OCI-LY1 (cell line): Measurements from ENCODE around the gene IL31.

Experiments
- CTCF ChIP-seq: fragments of 200-600 bp; sonication (generic), shearing (Covaris generic); IDR thresholded peaks from 2 replicates; pipeline ENCODE4 v1.5.1; 2017; ENCODE audit warnings: mild to moderate bottlenecking, antibody characterized with exemption, low read length, moderate library complexity, mixed read lengths
- EZH2 ChIP-seq: fragments of 200-600 bp; sonication (generic), shearing (Covaris generic); IDR thresholded peaks from 2 replicates; pipeline ENCODE4 v1.8.0; 2017; ENCODE audit warnings: borderline replicate concordance, mixed run types, mild to moderate bottlenecking, antibody characterized with exemption, low read length, moderate library complexity, mixed read lengths

DNA sequence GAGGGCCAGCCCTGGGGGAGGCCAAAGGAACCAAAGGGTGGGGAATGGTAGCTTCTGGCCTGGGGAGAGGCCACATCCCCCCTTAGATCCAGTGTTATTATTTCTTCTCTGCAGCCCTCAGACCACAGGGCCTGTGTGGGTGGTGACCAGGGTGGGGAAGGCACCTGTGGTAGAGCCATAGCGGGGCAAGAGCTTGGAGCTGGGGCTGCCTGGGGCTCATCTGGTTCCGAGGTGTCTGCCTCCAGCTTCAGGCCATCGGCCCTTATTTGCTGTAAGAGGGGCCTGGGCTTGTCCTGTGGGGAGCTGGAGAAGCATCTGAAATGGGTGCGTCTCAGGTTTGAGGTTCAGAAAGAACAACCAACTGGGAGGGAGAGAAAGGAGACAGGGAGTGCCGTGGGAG lies 27.4 kb upstream of the IL31 start:
- TF ChIP-seq CTCF (no peak), EZH2 (no peak)
